K562 (cell line): Measurements from ENCODE around the gene APLF. TPM values are rescaled to one million over a fixed set of nuclear protein-coding genes. Genes with fewer than 3 reads are reported as not detected.

ENCODE experiments used
- ATAC-seq: fragments of 200-7000 bp; cut with Tn5 transposase; 3 replicates; pipeline ENCODE4 v1.9.1; 2020; ENCODE audit warnings: moderate library complexity
- BruUV-seq: library from RNA; stranded (reverse); fragments of 400-500 nt; replicated peaks from 2 replicates; lab custom pipeline; 2021; lab: Mats Ljungman, UMichigan
- CTCF ChIA-PET: fragments of 300-600 bp; formaldehyde crosslinking; extraction: SDS; loops from one replicate; lab custom pipeline; 2021; ENCODE audit warnings: low intra/inter-chr PET ratio; lab: Yijun Ruan, JAX
- POLR2A ChIA-PET: fragments of 300-600, 350-650 bp; sonication (Branson Sonifier 250); formaldehyde crosslinking; extraction: SDS; loops from one replicate; lab custom pipeline; 2021; ENCODE audit warnings: antibody characterized with exemption, inconsistent platforms; lab: Yijun Ruan, JAX
- DNase-seq, 4 experiments: peaks; one replicate each; pipeline versions ENCODE4 v3.0.0 to v3.0.0-alpha.2; 2011 to 2018; ENCODE audit warnings: low spot score in 3 of 4, mixed read lengths in 3 of 4; ENCODE audit errors: extremely low read depth in 1 of 4
- FAIRE-seq: peaks from 2 replicates; lab custom pipeline; 2011; peaks lifted over from hg19 to GRCh38; lab: Jason Lieb, UNC
- H2AFZ ChIP-seq: 2 replicates; pipeline ENCODE4 v1.6.0; 2011; ENCODE audit warnings: low read depth, low read length, control low read depth, inconsistent platforms
- H3K27ac ChIP-seq: fragments of 200-600 bp; 3 replicates; pipeline ENCODE4 v1.8.0; 2011; ENCODE audit warnings: low read depth, mild to moderate bottlenecking, control low read depth, inconsistent platforms, low read length, moderate library complexity, mixed read lengths; ENCODE audit errors: extremely low read depth
- H3K27me3 ChIP-seq, 2 experiments: fragments of 300-600 bp in 1 of 2; 2 replicates in 1 of 2; 3 replicates in 1 of 2; pipeline versions ENCODE4 v1.6.0 to v1.8.0; 2011; ENCODE audit warnings: inconsistent platforms in 2 of 2, low read length in 2 of 2, mild to moderate bottlenecking in 1 of 2, mixed read lengths in 1 of 2, moderate library complexity in 1 of 2; ENCODE audit not compliant: control insufficient read depth in 2 of 2, insufficient read depth in 2 of 2
- H3K36me3 ChIP-seq: fragments of 300-600 bp; 3 replicates; pipeline ENCODE4 v1.8.0; 2011; ENCODE audit warnings: mild to moderate bottlenecking, low read length, inconsistent platforms; ENCODE audit not compliant: control insufficient read depth, insufficient read depth
- H3K4me1 ChIP-seq, 2 experiments: fragments of 200-600 bp in 1 of 2; replicated peaks in 1 of 2; 2 replicates in 1 of 2; 3 replicates in 1 of 2; pipeline versions ENCODE4 v1.5.1 to v1.8.0; 2011; ENCODE audit warnings: inconsistent platforms in 2 of 2, low read length in 2 of 2, mild to moderate bottlenecking in 1 of 2, mixed read lengths in 1 of 2, moderate library complexity in 1 of 2; ENCODE audit not compliant: control insufficient read depth in 2 of 2, insufficient read depth in 2 of 2
- H3K4me2 ChIP-seq: 2 replicates; pipeline ENCODE4 v1.6.1; 2011; ENCODE audit warnings: low read length, control low read depth, inconsistent platforms, mixed read lengths; ENCODE audit not compliant: insufficient read depth
- H3K4me3 ChIP-seq: fragments of 200-600 bp; sonication (generic), shearing (Covaris generic); 2 replicates; pipeline ENCODE4 v1.5.1; 2016; ENCODE audit warnings: control low read depth, inconsistent platforms
- H3K79me2 ChIP-seq: fragments of 200-600 bp; 3 replicates; pipeline ENCODE4 v1.8.0; 2011; ENCODE audit warnings: low read length, inconsistent platforms; ENCODE audit not compliant: control insufficient read depth, insufficient read depth
- H3K9ac ChIP-seq, 2 experiments: 2 replicates each; pipeline versions ENCODE4 v1.6.0 to v1.6.1; 2011; ENCODE audit warnings: low read depth in 2 of 2, low read length in 2 of 2, control low read depth in 1 of 2, inconsistent platforms in 1 of 2, mild to moderate bottlenecking in 1 of 2, mixed read lengths in 1 of 2; ENCODE audit not compliant: insufficient read depth in 1 of 2
- H3K9me1 ChIP-seq: one replicate; pipeline ENCODE4 v1.6.0; 2011; ENCODE audit warnings: inconsistent platforms, mild to moderate bottlenecking, low read length, moderate library complexity; ENCODE audit not compliant: control insufficient read depth, insufficient read depth
- H3K9me3 ChIP-seq: replicated peaks from 2 replicates; pipeline ENCODE4 v1.5.1; 2011; ENCODE audit warnings: low read depth, low read length, inconsistent platforms; ENCODE audit not compliant: control insufficient read depth, insufficient read depth
- H4K20me1 ChIP-seq: replicated peaks from 2 replicates; pipeline ENCODE4 v1.6.1; 2011; ENCODE audit warnings: low read length, inconsistent platforms, mixed read lengths; ENCODE audit not compliant: control insufficient read depth, insufficient read depth
- ARID1B ChIP-seq: fragments of 450-650 bp; IDR thresholded peaks from 2 replicates; pipeline ENCODE4 v1.6.1; 2016; ENCODE audit warnings: antibody characterized with exemption, mild to moderate bottlenecking, inconsistent platforms
- ATF7 ChIP-seq: fragments of 450-650 bp; IDR thresholded peaks from 2 replicates; pipeline ENCODE4 v1.7.1; 2014; ENCODE audit warnings: mild to moderate bottlenecking, moderate library complexity
- BCLAF1 ChIP-seq, 2 experiments: fragments of 450-650 bp in 1 of 2; IDR thresholded peaks; 2 replicates each; pipeline ENCODE4 v1.6.1; 2011 to 2017; ENCODE audit warnings: low read depth in 2 of 2, antibody characterized with exemption in 1 of 2, borderline replicate concordance in 1 of 2, low read length in 1 of 2, mild to moderate bottlenecking in 1 of 2, mixed read lengths in 1 of 2; ENCODE audit not compliant: control insufficient read depth in 1 of 2
- CBFA2T3 ChIP-seq: fragments of 450-650 bp; IDR thresholded peaks from 2 replicates; pipeline ENCODE4 v1.6.1; 2017
- DPF2 ChIP-seq: fragments of 450-650 bp; IDR thresholded peaks from 2 replicates; pipeline ENCODE4 v1.6.1; 2016
- JUND ChIP-seq, 2 experiments: IDR thresholded peaks; 2 replicates in 1 of 2; 3 replicates in 1 of 2; pipeline ENCODE4 v1.6.1; 2011; ENCODE audit warnings: borderline replicate concordance in 2 of 2, low read depth in 2 of 2, low read length in 2 of 2, improper control_type of control experiment in 1 of 2, missing biosample characterization in 1 of 2, missing genetic modification characterization in 1 of 2, missing genetic modification reagents in 1 of 2
- MAFF ChIP-seq: IDR thresholded peaks from 2 replicates; pipeline ENCODE4 v1.6.1; 2012; ENCODE audit warnings: low read length, improper control_type of control experiment
- POLR2G ChIP-seq: fragments of 200-400 bp; formaldehyde crosslinking; IDR thresholded peaks from 2 replicates; pipeline ENCODE4 v1.6.1; 2017; ENCODE audit warnings: low read depth, mild to moderate bottlenecking, antibody characterized with exemption, low read length, moderate library complexity
- RBBP5 ChIP-seq: fragments of 200-600 bp; sonication (generic); IDR thresholded peaks from 2 replicates; pipeline ENCODE4 v1.6.1; 2012; ENCODE audit warnings: borderline replicate concordance, mild to moderate bottlenecking, low read length, control low read depth, inconsistent platforms; ENCODE audit not compliant: insufficient read depth, poor library complexity, severe bottlenecking
- SIN3B ChIP-seq: fragments of 450-650 bp; IDR thresholded peaks from 2 replicates; pipeline ENCODE4 v1.6.1; 2017; ENCODE audit warnings: low read depth, mild to moderate bottlenecking, moderate library complexity
- SMARCE1 ChIP-seq: fragments of 450-650 bp; IDR thresholded peaks from 2 replicates; pipeline ENCODE4 v1.7.1; 2016; ENCODE audit warnings: mild to moderate bottlenecking
- SREBF2 ChIP-seq: sonication (generic); formaldehyde crosslinking; IDR thresholded peaks from 2 replicates; pipeline ENCODE4 v1.4.0; 2020; ENCODE audit warnings: mild to moderate bottlenecking, missing genetic modification reagents
- TAL1 ChIP-seq: fragments of 450-650 bp; IDR thresholded peaks from 2 replicates; pipeline ENCODE4 v1.6.1; 2016; ENCODE audit warnings: mild to moderate bottlenecking
- TCF3 ChIP-seq: sonication (generic); formaldehyde crosslinking; IDR thresholded peaks from 2 replicates; pipeline ENCODE4 v1.4.0; 2020; ENCODE audit warnings: mild to moderate bottlenecking, missing genetic modification reagents
- TCF7L2 ChIP-seq: fragments of 150-350 bp; IDR thresholded peaks from 2 replicates; pipeline ENCODE4 v1.6.1; 2016; ENCODE audit warnings: low read depth, mild to moderate bottlenecking, low read length, moderate library complexity
- TEAD4 ChIP-seq, 2 experiments: sonication (generic) in 1 of 2; formaldehyde crosslinking in 1 of 2; IDR thresholded peaks; 2 replicates each; pipeline versions ENCODE4 v1.6.1 to v1.8.0; 2012 to 2022; ENCODE audit warnings: borderline replicate concordance in 1 of 2, inconsistent platforms in 1 of 2, low read length in 1 of 2, mild to moderate bottlenecking in 1 of 2, missing genetic modification reagents in 1 of 2
- ZNF449 ChIP-seq: fragments of 250-450 bp; sonication (Bioruptor Pico); IDR thresholded peaks from 2 replicates; pipeline ENCODE4 v1.8.0; 2022; ENCODE audit warnings: moderate library complexity, mild to moderate bottlenecking, inconsistent platforms
- WGBS: fragments of 100-300 bp; shearing (Covaris generic); methylation state at CpG from one replicate; pipeline ENCODE4 v1.1.6; 2016; ENCODE audit warnings: low coverage, mixed read lengths; ENCODE audit not compliant: insufficient coverage; ENCODE audit errors: missing lambda C conversion rate; 5-methylcytosine and 5-hydroxymethylcytosine counted together
- in situ Hi-C: fragments of 300-500 bp; cut with MboI; formaldehyde crosslinking; loops from 4 replicates; pipeline ENCODE4 v1.15.0; 2018; ENCODE audit warnings: inconsistent platforms, mixed read lengths
- intact Hi-C: fragments of 100-400 bp; cut with micrococcal nuclease; formaldehyde crosslinking; loops from 2 replicates; pipeline ENCODE4 v1.14.2; 2022
- polyA plus RNA-seq, 8 experiments: library from polyadenylated mRNA; depleted of rRNA in 4 of 8; stranded (reverse) in 5 of 8; unstranded in 3 of 8; fragments of >200 nt; fragmentation: Nextera tagmentation in 2 of 8; fragmentation: Illumina TruSeq in 1 of 8; extraction: Ambion mirVana in 2 of 8; extraction: Trizol in 1 of 8; gene quantifications; 2 replicates each; pipeline versions ENCODE4 v1.2.1 to v1.2.3, GENCODE V29; 2011 to 2014; ENCODE audit warnings: inconsistent platforms in 1 of 8, missing spikeins in 1 of 8
- total RNA-seq, 7 experiments: library from RNA; depleted of rRNA in 6 of 7; stranded (reverse); fragments of >200 nt in 6 of 7; fragmentation: Illumina TruSeq in 2 of 7; extraction: Trizol in 2 of 7; gene quantifications; 2 replicates each; pipeline versions ENCODE4 v1.2.1 to v1.2.3, GENCODE V29; 2011 to 2021; ENCODE audit warnings: low replicate concordance in 1 of 7

APLF gene
- total and polyA plus RNA-seq, 9 of the 15 experiments (the other 6 are each of a cell fraction or from before 2014, with no cell fraction given) = 0.07 to 1.1 (median 0.71) TPM

GRCh38 chr2:68456198-68456597, 11.2 kb upstream of the APLF start (continued):
- TF ChIP-seq ZNF449 (CRISPR knock-in tag) = no peak
- TF ChIP-seq ATF7 = peak; percentile 95

GRCh38 chr2:68458981-68459380, 8.4 kb upstream of the APLF start:
- BruUV-seq = no TSS peak
- H3K9ac ChIP-seq = no peak overlapping the region
- DNase-seq (peak in 1 of 4 experiments; percentile 28), ATAC-seq (peak; percentile 60), FAIRE-seq (peak; percentile 64)
- H3K79me2 ChIP-seq = no peaks in the 10 kb centered on the region
- no peaks in the 10 kb centered on the region for H3K9me3 ChIP-seq
- H3K36me3 ChIP-seq = no peaks in the 10 kb centered on the region
- H3K4me1 ChIP-seq = peaks cover 0 to 5% of the 10 kb centered on the region in 2 experiments; a peak in 2 of 5 replicates
- H3K9me1 ChIP-seq = no peaks in the 10 kb centered on the region
- ChIA-PET CTCF (no interaction called here), POLR2A (no interaction called here)
- H3K4me2 ChIP-seq = no peak overlapping the region
- no peaks in the 10 kb centered on the region for H3K27me3 ChIP-seq
- H3K27ac ChIP-seq = no peak overlapping the region
- 0% methylated on average over 1 of the region's 1 CpG for WGBS
- no peak overlapping the region for H3K4me3 ChIP-seq
- intact Hi-C loops (no loop called here), in situ Hi-C loops (no loop called here)
- no peak overlapping the region for H2AFZ ChIP-seq
- no peaks in the 10 kb centered on the region for H4K20me1 ChIP-seq
- peak; percentile 53; the same call in 1 of the 2 replicates for TF ChIP-seq TCF3 (CRISPR knock-in tag)
- TF ChIP-seq SREBF2 = no peak
- TF ChIP-seq BCLAF1 (IDR thresholded peaks at IDR 0.05; ENCODE audit: borderline replicate concordance in 1 of 2, control insufficient read depth in 1 of 2, low read depth in 2 of 2, low read length in 1 of 2) = no peak
- TF ChIP-seq CBFA2T3 = peak; percentile 69
- peak; percentile 43; the same call in 1 of the 2 replicates for TF ChIP-seq ARID1B
- 0 out of 2 replicates have a peak, but pooled peaks have one; percentile 41 for TF ChIP-seq DPF2
- no peak for TF ChIP-seq MAFF
- TF ChIP-seq JUND (IDR thresholded peaks at IDR 0.05; ENCODE audit: borderline replicate concordance, low read depth, low read length) = peak; percentile 37; the same call in 1 of the 2 replicates
- no peak for TF ChIP-seq JUND (tag; IDR thresholded peaks at IDR 0.05; ENCODE audit: borderline replicate concordance, low read depth, low read length)
- peak; percentile 64 for TF ChIP-seq TEAD4 (IDR thresholded peaks at IDR 0.05; ENCODE audit: low read length)
- TF ChIP-seq TEAD4 (CRISPR knock-in tag; IDR thresholded peaks at IDR 0.05; ENCODE audit: borderline replicate concordance) = no peak
- TF ChIP-seq SMARCE1 = peak; percentile 22; the same call in 1 of the 2 replicates
- peak; percentile 9; the same call in 1 of the 2 replicates for TF ChIP-seq TAL1
- no peak for TF ChIP-seq TCF7L2
- no peak for TF ChIP-seq SIN3B
- TF ChIP-seq POLR2G = no peak
- TF ChIP-seq RBBP5 = no peak
